Lower lobe of right lung (tissue), 2 donors: ENCODE data around the gene CBX2. TPM values are rescaled to one million over a fixed set of nuclear protein-coding genes. Genes with fewer than 3 reads are reported as not detected.

Experiments used
- ATAC-seq, 2 donors: fragments of 200-7000 bp; cut with Tn5 transposase; one replicate each; pipeline ENCODE4 v1.9.1; 2020 to 2022; ENCODE audit warnings: mild to moderate bottlenecking in 2 of 2, moderate library complexity in 2 of 2
- DNase-seq: peaks from one replicate; pipeline ENCODE4 v3.0.0-alpha.2; 2020
- H3K27ac ChIP-seq: fragments of 200-600 bp; one replicate; pipeline ENCODE4 v1.8.0; 2022
- H3K27me3 ChIP-seq: fragments of 200-600 bp; one replicate; pipeline ENCODE4 v1.8.0; 2022; ENCODE audit warnings: low read depth
- H3K36me3 ChIP-seq: fragments of 200-600 bp; one replicate; pipeline ENCODE4 v1.8.0; 2022; ENCODE audit warnings: mild to moderate bottlenecking
- H3K4me1 ChIP-seq: fragments of 200-600 bp; one replicate; pipeline ENCODE4 v1.8.0; 2022
- H3K4me3 ChIP-seq: fragments of 200-600 bp; one replicate; pipeline ENCODE4 v1.8.0; 2022; ENCODE audit warnings: mild to moderate bottlenecking
- H3K9me3 ChIP-seq: fragments of 200-600 bp; one replicate; pipeline ENCODE4 v1.8.0; 2022
- intact Hi-C: fragments of 100-400 bp; cut with DNase I; formaldehyde crosslinking; loops from one replicate; pipeline ENCODE4 v1.11.0; 2022
- total RNA-seq: library from RNA; stranded (reverse); fragmentation: NEBNext Ultra II Directional; extraction: Animal tissue kit (Norgen Biotek cat#: 25700); gene quantifications from one replicate; pipeline ENCODE4 v1.2.1, GENCODE V29; 2021
- TF ChIP-seq, protein P1 (sequence below): fragments of 200-600 bp; IDR thresholded peaks from one replicate; pipeline ENCODE4 v1.8.0; 2022; ENCODE audit warnings: antibody characterized with exemption, mild to moderate bottlenecking
- donor health status: DM: no; HTN: yes; CAD: no; lungs with severe emphysema.

Gene CBX2
- total RNA-seq, 1 donor from 2014 or later: 3.9 TPM

DNA sequence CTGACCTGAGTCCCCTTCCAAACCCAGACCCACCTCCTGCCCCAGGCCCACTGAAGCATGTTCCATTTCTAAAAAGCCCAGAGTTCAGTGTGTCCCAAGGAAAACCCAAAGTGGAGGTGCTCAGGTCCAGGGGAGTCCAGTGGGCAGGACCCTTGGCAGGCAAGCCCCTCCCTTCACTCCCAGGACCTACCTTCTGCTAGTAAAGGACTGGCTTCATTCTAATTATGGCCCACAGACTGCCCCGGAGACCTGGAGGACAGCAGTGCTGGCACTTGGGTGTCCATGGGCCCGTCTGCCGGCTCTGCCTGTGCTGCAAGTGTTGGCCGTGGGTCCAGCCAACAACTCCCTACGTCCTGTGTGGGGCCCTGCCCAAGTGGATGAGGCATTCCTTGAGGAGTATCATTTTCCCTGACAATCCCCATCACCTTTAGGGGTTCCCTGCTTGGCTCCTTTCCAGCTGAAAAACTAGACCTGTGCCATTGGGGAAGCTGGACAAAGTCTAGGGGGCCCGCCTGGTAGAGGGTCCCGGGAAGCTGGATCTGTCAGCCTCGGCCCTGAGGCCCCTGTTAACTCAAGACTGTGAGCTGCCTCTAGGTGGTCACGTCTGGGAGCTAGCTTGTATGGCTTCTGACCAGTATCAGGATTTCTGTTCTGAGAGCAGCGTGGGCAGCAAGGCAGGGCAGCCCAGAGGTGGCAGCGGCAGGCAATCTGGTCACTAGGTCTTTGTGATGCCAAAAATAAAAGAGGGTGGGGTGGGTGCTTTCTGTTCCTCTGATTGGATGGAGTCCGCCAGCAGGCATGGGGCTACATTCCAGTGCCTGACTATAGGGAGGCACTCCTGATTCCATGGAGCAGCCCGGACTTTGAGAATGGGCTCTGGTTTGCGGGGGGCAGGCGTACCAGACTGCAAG, 8.2 kb downstream of the CBX2 start:
- intact Hi-C loops: no loop called here

DNA sequence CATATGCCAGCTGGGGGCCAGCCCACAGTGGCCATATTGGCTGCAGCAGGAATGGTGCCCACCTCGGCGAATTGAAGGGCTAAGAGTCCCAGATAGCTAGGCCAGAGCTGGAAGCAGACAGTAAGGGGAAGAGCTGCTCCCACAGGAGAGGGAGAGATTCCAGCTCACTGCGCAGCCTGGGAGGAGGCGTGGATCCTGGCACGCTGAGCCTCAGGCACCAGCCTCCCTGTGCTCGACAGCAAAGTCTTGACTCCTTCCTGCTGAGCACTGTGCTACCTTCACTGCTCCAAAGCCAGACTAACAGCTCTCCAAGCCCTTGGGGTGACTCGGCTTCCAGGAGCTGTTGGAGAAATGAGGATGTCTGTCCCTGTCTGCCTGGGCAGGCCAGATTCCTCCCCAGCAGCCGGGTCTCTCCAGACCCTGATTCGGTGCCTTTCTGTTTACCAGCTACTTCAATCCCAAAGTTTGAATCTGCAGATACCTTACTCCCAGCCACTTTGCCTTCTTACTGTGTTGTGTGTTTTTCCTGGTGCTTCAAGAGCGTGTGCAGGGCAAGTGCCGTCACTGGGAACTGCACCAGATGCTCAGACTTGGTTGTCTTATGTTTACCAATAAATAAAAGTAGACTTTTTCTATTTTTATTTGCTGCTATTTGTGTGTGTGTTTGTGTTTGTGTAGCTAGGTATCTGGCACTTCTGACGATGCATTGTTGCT, 9.1 kb downstream of the CBX2 start:
- no peaks in the 10 kb centered on the region for H3K36me3 ChIP-seq
- peaks cover 29% of the 10 kb centered on the region for H3K4me1 ChIP-seq
- no peak overlapping the region for H3K27ac ChIP-seq
- TF ChIP-seq, protein P1, sequence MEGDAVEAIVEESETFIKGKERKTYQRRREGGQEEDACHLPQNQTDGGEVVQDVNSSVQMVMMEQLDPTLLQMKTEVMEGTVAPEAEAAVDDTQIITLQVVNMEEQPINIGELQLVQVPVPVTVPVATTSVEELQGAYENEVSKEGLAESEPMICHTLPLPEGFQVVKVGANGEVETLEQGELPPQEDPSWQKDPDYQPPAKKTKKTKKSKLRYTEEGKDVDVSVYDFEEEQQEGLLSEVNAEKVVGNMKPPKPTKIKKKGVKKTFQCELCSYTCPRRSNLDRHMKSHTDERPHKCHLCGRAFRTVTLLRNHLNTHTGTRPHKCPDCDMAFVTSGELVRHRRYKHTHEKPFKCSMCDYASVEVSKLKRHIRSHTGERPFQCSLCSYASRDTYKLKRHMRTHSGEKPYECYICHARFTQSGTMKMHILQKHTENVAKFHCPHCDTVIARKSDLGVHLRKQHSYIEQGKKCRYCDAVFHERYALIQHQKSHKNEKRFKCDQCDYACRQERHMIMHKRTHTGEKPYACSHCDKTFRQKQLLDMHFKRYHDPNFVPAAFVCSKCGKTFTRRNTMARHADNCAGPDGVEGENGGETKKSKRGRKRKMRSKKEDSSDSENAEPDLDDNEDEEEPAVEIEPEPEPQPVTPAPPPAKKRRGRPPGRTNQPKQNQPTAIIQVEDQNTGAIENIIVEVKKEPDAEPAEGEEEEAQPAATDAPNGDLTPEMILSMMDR: no peak
- intact Hi-C loops: no loop called here
- ATAC-seq (no peak), DNase-seq (peak; percentile 28)
- H3K9me3 ChIP-seq: no peaks in the 10 kb centered on the region
- H3K27me3 ChIP-seq: peaks cover 80% of the 10 kb centered on the region
- no peak overlapping the region for H3K4me3 ChIP-seq

More for the DNA sequence above, 8.2 kb downstream of the CBX2 start:
- Histone ChIP-seq H3K4me1 (peaks cover 30% of the 10 kb centered on the region), H3K4me3 (no peak overlapping the region), H3K36me3 (no peaks in the 10 kb centered on the region), H3K27ac (no peak overlapping the region), H3K27me3 (peaks cover 71% of the 10 kb centered on the region), H3K9me3 (no peaks in the 10 kb centered on the region)
- TF ChIP-seq, protein P1: no peak
- ATAC-seq: no peak
- peak; percentile 24 for DNase-seq

DNA sequence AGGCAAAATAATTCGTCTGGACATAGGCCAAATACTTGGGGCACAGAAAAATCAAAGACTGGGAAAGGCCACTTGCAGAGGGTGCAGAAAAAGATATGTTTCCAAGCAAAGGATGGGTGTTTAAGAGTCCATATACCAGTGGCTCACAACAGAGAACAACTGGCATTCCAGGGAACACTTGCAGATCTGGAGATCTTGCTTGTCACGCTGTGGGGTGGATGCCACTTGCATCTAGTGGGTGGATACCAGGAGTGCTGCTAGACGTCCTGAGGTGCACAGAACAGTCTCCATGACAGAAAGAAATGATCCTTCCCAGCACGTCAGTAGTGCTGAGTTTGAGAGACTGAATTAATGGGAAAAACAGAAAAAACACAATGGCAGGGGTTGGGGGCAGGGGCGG, 10.5 kb downstream of the CBX2 start:
- intact Hi-C loops: no loop called here
- H3K4me1 ChIP-seq: peaks cover 43% of the 10 kb centered on the region
- no peak overlapping the region for H3K27ac ChIP-seq
- H3K9me3 ChIP-seq: no peaks in the 10 kb centered on the region
- TF ChIP-seq, protein P1: no peak
- ATAC-seq (no peak), DNase-seq (peak; percentile 6)
- H3K4me3 ChIP-seq: no peak overlapping the region
- H3K27me3 ChIP-seq: peaks cover 94% of the 10 kb centered on the region
- no peaks in the 10 kb centered on the region for H3K36me3 ChIP-seq

DNA sequence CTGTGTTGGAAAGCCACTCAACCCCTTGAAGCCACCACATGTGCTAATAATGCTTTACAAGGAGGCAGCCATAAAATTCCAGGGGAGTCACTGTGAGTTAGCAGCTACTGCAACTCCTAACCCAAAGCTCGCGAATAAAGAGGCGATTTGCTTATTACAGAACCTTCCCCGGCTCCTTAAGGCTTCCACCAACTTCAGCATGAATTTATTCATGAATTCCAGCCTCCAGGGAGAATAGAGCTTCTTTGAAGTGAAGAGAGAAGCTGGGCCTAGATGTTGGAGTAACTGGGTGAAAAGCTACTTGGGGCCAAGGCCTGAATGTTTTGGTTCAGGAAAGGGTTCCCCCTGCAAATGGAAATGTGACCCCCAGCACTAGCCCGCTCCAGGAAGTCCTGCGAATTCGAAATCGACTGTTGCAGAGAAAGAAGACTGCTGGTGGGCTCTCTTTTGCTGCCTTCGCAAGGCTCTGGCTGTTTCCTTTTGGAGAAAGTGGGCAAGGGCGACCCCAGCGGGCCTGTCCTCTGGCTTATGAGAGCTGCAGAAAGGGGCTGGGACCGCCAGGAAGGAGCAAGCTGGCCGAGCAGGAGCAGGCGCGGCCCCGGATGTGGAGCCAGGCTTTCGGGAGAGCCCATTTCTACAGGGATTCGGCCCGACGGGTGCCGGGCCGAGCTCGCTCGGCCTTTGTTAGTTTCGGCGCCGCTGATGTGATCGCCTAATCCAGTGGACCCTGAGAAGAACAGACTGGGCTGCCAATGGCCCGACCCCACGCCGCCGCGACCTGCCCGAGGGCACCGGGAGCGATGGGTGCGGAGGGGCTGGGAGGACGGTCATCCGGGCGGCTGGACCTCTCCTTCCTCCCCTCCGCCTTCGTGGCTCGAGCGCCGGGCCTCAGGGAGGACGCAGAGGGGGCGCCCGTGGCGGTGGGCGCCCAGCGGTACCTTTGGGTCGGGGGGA, 11.3 kb downstream of the CBX2 start:
- Histone ChIP-seq H3K4me3 (no peak overlapping the region), H3K27me3 (peaks cover 88% of the 10 kb centered on the region)
- intact Hi-C loops: no loop called here

More for the DNA sequence above, 11.3 kb downstream of the CBX2 start:
- Histone ChIP-seq H3K36me3 (no peaks in the 10 kb centered on the region), H3K9me3 (no peaks in the 10 kb centered on the region), H3K4me1 (peaks cover 46% of the 10 kb centered on the region), H3K27ac (no peak overlapping the region)
- ATAC-seq (peak in 1 of 2 donors; percentile 18), DNase-seq (peak; percentile 45)
- TF ChIP-seq, protein P1: no peak
